Tongue (tissue), 2 donors: Measurements from ENCODE around the gene UAP1L1. TPM values are rescaled to one million over a fixed set of nuclear protein-coding genes. Genes with fewer than 3 reads are reported as not detected.
A peak's percentile ranks its signal among the peaks of the same experiment; 100 is the strongest.
"Not testable (repeated sequence)": the region's sequence is repeated elsewhere in the genome, so short reads cannot be mapped to it uniquely, and the experiment has no call there.

Experiments
- DNase-seq: peaks from one replicate; pipeline ENCODE4 v3.0.0-alpha.2; 2015
- total RNA-seq: library from RNA; depleted of rRNA; stranded (reverse); fragments of >200 nt; gene quantifications from one replicate; pipeline ENCODE4 v1.2.3, GENCODE V29; 2014

Gene UAP1L1
- total RNA-seq, 1 donor from 2014 or later = 3.2 TPM

DNA sequence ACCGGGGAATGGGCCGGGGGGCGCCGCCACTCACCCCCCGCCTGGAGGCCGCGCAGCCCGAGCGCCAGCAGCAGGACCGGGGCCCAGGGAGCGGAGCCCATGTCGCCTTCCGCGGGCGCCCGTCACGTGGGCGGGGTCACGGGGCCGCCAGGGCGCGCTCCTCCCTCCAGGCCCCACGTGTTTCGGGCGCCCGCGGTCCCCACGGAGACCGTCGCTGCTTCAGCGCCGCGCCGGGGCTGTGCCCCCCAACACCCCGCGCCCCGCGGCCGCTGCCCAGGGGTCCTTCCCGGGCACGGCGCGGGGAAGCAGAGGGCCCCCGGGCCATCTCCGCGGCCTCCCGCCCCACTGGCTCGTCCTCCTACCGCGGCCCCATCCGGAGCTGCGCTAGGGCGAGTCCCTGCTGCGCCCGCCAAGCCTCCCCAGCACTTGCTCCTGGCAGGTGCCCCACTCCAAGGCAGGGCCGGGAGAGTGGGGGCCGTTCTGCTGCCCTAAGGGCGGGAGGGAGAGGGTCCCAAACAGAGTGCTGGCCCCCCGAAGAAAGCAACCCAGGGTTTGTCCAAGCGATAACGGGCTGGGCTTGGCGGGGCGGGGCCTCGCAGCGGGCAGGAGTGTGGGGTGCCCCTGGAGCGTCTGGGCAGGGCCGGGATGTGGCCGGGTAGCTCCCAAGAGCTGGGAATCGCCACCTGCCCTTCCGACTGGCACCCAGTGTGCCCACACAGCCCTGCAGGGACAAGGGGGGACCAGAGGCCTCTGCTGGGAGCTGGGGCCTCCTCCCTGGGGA lies 37.5 kb downstream of the UAP1L1 start, which contains the start of gene DPP7:
TSS of gene DPP7 (minus strand) at position 121 of the 781 bp plus-strand sequence. CDS start at position 101, 20 bp downstream.
- peak; percentile 57 for DNase-seq

DNA sequence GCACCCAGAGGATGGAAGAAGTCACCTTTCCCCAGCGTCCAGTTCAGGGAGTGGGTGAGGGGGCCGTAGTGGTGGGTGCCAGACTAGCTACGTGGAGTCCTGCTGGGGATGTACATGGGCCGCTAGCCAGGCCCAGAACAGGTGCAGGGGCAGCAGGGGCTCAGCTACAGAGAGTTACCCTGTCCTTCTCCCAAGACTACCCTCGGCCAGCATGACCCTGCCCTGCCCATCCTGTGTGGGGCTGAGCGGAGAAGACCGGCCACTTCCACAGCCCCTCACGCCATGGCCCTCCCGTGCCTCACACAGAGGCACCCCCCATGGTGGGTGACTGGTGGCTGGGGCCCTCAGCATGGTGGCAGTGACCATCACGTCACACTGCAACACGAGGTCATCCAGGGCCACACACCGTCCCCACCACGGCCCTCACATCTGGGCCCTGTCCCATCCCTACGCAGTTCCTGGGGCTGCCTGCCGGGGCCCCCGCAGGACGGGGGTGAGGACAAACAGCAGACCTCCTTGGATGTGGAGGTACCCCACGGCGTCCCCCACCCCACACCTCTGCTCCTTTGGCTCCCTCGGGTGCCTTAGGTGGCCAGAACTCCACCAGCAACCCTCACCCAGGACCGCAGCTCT lies 38.2 kb downstream of the UAP1L1 start:
- DNase-seq = no peak

DNA sequence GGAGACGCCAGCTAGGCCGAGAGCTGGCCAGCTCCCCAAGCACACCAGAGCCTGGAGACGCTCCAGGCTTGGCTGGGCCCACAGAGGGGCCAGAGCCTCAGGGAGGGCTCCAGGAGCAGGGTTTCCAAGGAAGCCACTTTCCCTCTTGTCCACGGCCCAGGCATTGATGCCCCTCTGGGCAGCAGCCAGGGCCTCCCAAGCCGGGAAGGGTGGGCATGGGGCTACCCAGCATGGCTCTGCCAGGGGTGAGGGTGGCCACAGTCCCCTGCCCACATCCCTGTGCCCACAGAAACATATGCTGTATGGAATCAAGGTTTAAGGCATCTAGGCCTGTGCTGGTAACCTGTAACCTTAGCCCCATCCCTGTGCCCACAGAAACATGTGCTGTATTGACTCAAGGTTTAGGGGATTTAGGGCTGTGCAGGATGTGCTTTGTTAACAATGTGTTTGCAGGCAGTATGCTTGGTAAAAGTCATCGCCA lies 38.8 kb downstream of the UAP1L1 start:
- no peak for DNase-seq

DNA sequence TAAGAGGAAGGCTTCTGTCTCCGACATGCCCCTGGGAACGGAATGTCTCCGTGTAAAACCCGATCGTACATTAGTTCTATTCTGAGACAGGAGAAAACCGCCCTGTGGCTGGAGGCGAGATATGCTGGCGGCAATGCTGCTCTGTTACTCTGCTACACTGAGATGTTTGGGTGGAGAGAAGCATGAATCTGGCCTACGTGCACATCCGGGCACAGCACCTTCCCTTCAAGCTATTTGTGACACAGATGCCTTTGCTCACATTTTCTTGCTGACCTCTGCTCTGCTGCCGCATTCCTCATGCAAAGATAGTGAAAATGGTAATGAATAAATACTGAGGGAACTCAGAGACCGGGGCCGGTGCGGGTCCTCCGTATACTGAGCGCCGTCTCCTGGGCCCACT lies 39.4 kb downstream of the UAP1L1 start:
- no peak for DNase-seq

DNA sequence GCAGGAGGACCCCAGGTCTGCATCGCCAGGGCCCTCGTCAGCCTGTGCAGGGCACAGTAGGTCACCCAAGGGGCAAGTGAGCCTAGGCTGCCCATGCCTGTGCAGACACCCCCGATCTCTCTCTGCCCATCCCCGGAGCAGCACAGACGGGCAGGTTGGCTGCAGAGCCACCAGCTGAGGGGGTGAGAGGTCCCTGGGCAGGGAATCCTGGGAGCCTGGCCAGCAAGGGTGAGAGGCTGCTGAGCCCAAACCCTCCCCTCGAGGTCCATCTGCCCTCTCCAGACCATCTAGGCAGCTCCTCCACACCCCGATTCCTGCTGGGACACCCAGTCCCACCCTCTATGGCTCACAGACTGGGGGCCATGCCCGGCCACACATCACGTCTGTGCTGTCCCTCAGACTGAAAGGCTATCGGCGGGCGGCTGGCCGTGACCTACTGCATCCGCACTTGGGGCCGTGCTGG lies 40.0 kb downstream of the UAP1L1 start:
- DNase-seq = no peak

DNA sequence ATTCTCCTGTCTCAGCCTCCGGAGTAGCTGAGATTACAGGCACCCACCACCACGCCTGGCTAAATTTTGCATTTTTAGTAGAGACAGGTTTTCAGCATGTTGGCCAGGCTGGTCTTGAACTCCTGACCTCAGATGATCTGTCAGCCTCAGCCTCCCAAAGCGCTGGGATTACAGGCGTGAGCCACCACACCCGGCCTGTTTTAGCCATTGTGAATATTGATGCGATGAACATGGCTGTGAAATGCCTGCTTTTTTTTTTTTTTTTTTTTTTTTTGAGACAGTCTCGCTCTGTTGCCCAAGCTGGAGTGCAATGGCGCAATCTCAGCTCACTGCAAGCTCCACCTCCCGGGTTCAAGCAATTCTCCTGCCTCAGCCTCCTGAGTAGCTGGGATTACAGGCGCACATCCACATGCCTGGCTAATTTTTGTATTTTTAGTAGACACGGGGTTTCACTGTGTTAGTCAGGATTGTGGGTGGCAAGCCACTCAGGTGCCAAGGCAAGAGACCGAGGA lies 40.8 kb downstream of the UAP1L1 start:
- not testable (repeated sequence) for DNase-seq

DNA sequence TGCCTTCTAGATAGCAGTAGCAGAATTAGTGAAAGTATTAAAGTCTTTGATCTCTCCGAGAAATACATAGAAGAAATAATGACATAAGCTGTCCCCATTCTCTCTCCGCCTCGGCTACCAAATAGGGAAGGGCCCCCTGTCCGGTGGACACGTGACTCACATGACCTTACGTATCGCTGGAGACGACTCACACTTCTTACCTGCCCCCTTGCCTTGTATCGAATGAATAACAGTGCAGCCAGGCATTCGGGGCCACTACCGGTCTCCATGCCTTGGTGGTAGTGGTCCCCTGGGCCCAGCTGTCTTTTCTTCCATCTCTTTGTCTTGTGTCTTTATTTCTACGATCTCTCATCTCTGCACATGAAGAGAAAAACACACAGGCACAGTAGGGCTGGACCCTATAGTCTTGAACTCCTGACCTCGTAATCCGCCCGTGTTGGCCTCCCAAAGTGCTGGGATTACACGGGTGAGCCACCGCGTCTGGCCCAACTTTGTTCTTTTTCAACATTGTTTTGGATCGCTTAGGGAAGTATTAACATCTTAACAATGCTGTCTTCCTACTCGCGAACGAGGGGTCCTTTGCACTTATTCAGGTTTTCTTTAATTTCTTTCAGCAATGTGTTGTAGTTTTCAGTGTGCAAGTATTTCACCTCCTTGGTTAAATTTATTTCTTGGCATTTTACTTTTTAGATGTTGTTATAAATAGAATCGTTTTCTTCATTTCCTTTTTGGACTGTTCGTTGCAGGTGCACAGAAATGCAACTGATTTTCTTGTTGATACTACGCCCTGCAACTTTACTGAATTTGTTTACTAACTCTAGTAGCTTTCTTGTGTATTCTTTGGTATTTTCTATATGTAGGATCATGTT lies 44.8 kb downstream of the UAP1L1 start:
- DNase-seq = not testable (repeated sequence)

DNA sequence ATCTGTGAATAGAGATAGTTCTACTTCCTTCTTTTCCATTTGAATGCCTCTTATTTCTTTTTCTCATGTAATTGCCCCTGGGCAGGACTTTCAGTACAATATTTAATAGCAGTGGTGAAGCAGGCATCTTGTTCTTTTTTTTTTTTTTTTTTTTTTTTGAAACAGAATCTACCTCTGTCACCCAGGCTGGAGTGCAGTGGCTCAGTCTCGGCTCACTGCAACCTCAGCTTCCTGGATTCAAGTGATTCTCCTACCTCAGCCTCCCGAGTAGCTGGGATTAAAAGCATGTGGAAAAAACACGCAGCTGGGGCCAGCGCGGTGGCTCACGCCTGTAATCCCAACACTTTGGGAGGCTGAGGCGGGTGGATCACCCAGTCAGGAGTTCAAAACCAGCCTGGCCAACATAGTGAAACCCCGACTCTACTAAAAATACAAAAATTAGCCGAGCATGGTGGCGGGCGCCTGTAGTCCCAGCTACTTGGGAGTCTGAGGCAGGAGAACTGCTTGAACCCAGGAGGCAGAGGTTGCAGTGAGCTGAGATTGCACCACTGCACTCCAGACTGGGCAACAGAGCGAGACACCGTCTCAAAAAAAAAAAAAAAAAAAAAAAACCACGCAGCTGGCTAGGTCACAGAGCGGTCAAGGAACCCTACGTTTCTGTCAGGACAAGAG lies 45.6 kb downstream of the UAP1L1 start:
- DNase-seq = not testable (repeated sequence)

DNA sequence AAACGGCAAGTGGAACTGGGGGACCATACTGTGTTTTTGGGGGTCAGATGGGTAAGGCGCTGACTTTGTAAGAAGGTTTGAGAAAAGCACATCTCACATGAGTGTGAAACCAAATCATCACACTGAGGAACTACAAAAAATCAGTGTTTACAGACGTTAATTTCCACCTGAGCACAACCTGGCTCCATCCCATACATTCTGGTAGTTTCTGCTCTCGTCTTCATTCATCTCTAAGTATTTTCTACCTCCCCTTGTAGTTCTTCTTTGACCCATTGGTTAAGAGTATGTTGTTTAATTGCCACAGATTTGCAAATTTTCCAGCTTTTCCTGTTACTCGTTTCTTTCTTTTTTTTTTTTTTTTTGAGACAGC lies 46.1 kb downstream of the UAP1L1 start:
- no peak for DNase-seq

DNA sequence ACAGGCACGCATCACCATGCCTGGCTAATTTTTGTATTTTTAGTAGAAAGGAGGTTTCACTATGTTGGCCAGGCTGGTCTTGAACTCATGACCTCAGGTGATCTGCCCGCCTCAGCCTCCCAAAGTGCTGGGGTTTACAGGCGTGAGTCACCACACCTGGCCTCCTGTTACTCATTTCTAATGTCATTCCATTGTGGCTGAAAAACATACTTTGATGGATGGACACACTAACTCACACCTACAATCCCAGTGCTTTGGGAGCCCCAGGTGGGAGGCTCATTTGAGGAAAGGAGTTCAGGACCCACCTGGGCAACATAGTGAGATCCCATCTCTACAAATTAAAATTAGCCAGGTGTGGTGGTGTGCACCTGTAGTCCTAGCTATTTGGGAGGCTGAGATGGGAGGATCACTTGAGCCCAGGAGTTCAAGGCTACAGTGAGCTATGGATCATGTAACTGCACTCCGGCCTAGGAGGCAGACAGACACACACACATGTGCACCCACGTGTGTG lies 46.7 kb downstream of the UAP1L1 start:
- not testable (repeated sequence) for DNase-seq

DNA sequence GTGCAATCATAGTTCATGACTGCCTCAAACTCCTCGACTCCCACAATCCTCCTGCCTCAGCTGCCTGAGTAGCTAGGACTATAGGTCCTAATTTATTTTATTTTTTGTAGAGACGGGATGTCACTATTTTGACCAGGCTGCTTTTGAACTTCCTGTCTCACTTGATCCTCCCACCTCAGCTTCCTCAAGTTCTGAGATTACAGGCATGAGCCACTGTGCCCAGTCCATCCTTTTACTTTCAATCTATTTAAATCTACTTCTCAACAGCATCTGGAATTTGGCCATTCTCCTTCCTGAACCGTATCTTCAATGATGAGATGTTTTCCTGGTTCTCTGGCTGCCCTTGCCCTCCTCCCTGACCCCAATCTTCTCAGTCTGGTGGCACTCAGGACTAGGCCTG lies 49.5 kb downstream of the UAP1L1 start:
- DNase-seq = no peak

DNA sequence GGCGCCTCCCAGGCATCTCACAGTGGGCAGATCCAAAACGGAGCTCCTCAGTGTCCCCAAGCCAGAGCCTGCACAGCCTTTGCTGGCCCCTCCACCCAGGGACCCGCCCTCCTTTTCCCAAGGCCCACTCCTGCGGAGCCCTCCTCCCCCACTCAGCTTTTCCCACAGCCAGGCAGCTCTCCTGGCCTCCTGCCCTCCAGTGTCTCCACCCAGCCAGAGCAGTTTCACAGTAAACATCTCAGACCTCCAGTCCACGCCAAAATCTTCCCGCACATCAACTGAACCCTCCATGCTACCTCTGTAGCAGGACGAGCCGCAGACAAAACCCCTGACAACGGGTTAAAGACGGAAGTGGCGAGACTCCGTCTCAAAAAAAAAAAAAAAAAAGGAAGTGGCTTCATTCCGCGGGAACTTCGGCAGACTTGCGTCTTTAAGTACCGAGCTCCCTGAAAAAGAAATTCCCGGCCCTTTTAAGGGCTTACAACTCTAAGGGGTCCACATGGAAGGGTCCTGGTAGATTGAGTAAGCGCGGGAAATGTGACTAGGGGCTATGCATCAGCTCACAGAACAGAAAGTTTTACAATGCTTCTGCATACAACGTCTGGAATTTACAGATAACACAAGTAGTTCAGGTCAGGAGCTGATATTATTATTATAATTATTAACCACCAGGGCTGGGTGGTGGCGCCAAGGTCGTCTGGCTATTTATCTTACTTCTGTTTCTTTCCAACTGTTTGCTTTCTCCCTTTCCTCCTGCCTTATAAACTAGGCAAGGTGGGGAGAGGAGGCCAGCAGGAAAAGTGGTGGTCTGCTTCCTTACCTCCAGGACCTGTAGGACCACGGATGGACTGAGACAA lies 50.2 kb downstream of the UAP1L1 start:
- DNase-seq = no peak

DNA sequence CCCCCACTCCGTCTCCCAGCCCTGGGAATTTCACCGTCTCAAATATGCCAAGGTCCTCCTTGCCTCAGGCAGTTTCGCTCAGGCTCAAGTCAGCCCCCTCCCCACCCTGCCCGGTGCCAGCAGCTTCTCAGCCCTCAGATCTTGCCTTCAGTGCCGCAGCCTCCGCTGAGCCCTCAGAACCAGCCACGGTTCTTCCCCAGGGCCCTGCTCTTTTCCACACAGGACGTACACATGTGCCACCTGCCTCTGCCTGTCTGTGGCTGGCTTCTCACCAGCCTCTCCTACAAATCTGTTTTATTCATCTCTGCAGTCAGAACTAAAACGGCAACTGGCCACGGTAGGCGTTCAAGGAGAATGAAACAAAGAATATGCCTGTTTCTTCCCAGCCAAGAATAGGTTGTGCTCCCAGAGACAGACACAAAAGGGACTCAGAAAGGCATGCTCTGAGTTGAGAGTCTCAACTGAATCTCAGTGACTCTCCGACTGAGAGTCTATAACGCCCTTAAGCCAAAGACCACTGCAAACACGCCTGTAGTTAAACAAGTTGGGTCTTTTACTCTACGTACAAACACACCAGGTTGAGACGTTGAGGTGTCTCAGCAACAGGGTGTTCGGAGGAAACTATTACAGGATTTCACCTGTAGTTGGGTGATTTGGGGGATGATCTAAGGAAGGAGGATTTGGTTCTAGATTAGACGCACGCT lies 51.0 kb downstream of the UAP1L1 start:
- DNase-seq = peak; percentile 73

DNA sequence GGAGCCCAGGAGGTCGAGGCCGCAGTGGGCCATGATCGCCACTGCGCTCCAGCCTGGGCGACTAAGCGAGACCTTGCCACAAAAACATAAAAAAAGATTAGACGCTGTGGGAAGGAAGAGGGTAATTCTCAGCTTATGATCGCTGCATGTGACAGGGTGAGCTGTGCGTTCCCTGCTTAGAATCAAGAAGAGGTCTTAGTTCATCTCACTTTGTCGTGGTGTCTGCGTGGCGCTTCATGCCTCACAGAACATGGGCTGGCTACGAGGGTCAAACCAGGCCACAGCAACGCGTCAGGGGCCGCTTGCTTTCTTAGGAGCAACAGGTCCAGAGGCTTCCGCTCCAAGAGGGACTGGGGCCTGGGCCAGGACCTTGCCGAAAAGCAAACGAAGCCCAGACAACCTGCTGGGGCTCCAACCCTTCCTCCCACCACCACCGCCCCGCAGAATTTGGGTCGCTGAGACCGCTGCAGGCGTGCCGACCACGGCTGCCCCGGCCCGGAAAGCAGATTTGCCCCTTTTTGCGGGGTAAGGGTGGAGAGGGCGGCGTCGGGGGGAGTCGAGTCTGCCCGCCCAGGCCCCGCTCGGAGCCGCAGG lies 51.6 kb downstream of the UAP1L1 start:
- no peak for DNase-seq

DNA sequence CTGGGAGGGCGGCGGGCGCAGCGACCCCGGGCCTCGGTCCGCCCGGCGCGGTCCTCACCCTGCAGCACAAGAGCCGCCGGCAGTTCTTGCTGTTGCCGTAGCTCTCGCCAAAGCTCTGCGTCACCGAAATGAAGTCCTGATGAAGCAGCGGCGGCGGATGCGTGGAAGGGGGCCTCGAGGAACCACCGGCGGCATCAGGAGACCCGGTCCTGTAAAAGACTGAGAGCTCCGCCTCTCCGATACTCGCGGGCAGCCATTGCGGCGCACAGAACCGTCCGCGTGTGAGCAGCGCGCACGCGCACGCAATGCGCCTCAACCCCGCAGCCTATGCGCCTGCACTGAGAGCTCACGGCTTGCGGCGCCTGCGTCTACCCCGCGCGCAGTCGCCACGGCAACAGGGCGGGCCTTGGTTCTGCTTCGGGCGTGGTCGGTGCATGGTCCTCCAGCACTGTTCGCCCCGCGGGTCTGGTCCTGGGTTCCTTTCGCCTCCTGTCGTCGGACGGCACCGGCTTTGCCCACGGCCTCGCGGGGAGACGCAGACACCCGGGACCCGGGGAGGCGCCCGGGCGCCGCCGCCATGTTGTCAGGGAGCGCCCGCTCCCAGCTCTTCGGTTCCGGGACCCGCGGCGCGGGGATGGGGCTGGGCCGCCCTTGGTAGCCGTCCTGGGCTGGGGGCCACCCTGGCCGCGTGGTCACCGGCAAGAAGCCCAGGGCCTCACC lies 52.3 kb downstream of the UAP1L1 start:
- DNase-seq = peak; percentile 95

DNA sequence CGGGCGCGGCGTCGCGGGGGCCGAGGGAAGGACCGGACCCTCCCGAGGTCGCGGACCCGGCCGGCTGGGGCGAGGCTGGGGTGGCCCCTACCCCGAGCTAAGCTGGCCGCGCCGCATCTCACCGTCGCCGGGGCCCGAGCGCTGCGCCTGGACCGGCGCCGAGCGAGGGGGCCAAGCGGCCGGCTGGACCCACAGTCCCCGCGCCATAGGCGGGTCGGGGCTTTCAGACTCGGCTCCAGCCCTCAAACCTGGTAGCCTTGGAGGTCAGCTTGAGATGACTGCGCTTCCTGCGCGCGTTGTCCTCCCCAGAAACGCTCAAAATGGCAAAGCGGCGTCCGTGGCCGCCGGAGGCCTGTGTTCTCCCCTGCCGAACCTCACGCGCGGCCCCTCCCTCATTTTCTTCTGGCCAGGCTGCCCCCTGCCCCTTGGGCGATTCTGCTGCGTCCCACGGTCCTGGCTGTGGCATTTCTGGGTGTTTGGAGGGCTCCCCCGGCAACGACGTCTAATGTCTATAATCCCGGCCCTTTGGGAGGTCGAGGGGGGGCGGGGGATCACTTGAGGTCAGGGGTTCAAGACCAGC lies 52.9 kb downstream of the UAP1L1 start:
- DNase-seq = no peak
